Measurements from ENCODE around the gene MMAB. TPM values are rescaled to one million over a fixed set of nuclear protein-coding genes. Genes with fewer than 3 reads are reported as not detected.

Gene MMAB
- total and polyA plus RNA-seq, 2 of the 13 experiments (the other 11 are each of a cell fraction or from before 2014, with no cell fraction given): 26.1 to 77.3 TPM

DNA sequence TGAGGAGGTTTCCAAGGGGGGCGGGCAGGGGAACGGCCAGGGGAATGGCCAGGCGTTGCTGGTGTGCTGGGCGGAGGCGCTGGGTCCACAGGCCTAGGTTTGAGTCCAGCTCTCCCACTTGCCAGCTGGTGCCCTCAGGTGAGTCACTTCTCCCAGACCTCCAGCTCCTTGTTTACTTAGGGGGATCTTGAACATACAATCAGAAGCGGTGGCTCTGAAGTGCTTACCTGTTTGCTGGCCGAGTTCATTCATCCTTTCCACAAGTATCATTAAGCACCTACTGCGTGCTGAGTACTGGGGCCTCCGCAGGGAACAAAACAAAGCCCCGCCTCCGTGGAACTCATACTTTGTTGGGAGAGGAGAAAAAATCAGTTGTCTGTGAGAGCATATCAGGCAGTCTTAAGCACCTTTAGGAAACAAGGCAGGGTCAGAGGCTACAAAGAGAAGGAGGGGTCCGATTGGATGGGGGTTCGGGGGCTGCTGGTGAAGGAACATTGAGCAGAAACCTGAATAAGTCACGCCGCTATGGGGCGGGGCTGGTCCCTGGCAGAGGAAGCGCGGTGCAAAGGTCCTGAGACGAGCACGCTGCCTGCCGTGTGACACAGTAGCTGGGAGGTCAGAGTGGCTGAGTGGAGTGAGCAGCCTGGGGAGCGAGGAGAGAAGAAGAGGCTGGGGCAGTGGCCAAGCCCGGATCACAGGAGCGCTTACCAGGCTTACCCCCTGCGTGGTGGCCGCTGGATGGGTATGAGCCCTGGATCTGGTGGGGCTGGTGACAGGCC is 15.3 kb upstream of the MMAB start (continued):
- TF ChIP-seq, protein P1, sequence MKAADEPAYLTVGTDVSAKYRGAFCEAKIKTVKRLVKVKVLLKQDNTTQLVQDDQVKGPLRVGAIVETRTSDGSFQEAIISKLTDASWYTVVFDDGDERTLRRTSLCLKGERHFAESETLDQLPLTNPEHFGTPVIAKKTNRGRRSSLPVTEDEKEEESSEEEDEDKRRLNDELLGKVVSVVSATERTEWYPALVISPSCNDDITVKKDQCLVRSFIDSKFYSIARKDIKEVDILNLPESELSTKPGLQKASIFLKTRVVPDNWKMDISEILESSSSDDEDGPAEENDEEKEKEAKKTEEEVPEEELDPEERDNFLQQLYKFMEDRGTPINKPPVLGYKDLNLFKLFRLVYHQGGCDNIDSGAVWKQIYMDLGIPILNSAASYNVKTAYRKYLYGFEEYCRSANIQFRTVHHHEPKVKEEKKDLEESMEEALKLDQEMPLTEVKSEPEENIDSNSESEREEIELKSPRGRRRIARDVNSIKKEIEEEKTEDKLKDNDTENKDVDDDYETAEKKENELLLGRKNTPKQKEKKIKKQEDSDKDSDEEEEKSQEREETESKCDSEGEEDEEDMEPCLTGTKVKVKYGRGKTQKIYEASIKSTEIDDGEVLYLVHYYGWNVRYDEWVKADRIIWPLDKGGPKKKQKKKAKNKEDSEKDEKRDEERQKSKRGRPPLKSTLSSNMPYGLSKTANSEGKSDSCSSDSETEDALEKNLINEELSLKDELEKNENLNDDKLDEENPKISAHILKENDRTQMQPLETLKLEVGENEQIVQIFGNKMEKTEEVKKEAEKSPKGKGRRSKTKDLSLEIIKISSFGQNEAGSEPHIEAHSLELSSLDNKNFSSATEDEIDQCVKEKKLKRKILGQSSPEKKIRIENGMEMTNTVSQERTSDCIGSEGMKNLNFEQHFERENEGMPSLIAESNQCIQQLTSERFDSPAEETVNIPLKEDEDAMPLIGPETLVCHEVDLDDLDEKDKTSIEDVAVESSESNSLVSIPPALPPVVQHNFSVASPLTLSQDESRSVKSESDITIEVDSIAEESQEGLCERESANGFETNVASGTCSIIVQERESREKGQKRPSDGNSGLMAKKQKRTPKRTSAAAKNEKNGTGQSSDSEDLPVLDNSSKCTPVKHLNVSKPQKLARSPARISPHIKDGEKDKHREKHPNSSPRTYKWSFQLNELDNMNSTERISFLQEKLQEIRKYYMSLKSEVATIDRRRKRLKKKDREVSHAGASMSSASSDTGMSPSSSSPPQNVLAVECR (CRISPR knock-in tag; IDR thresholded peaks at IDR 0.05; ENCODE audit: borderline replicate concordance): peak; percentile 38; the same call in 1 of the 2 replicates
- TF ChIP-seq CC2D1A (CRISPR knock-in tag; IDR thresholded peaks at IDR 0.05) (no peak), ZNF225 (CRISPR knock-in tag; IDR thresholded peaks at IDR 0.05) (no peak), NR2F2 (IDR thresholded peaks at IDR 0.05; ENCODE audit: borderline replicate concordance, low read depth) (no peak), ZNF713 (CRISPR knock-in tag; IDR thresholded peaks at IDR 0.05) (no peak), ZNF7 (CRISPR knock-in tag; IDR thresholded peaks at IDR 0.05) (no peak), ZNF776 (CRISPR knock-in tag; IDR thresholded peaks at IDR 0.05) (no peak), ADNP (CRISPR knock-in tag; IDR thresholded peaks at IDR 0.05) (0 out of 2 replicates have a peak, but pooled peaks have one; percentile 24), PITX1 (CRISPR knock-in tag; IDR thresholded peaks at IDR 0.05) (no peak), ZNF691 (CRISPR knock-in tag; IDR thresholded peaks at IDR 0.05; ENCODE audit: borderline replicate concordance, low read depth) (no peak), ZNF557 (CRISPR knock-in tag; IDR thresholded peaks at IDR 0.05) (no peak), CTCF (CRISPR knock-in tag; IDR thresholded peaks at IDR 0.05) (peak; percentile 23; the same call in 1 of the 2 replicates), ZNF839 (CRISPR knock-in tag; IDR thresholded peaks at IDR 0.05; ENCODE audit: borderline replicate concordance) (no peak), MAFF (IDR thresholded peaks at IDR 0.05; ENCODE audit: low read depth, low read length) (no peak), BRF2 (CRISPR knock-in tag; IDR thresholded peaks at IDR 0.05) (no peak), ZNF546 (CRISPR knock-in tag; conservative IDR thresholded peaks at IDR 0.05) (no peak), CHCHD3 (CRISPR knock-in tag; IDR thresholded peaks at IDR 0.05) (no peak), ZNF333 (CRISPR knock-in tag; IDR thresholded peaks at IDR 0.05; ENCODE audit: borderline replicate concordance) (no peak), POGZ (CRISPR knock-in tag; IDR thresholded peaks at IDR 0.05) (no peak), POLR2G (IDR thresholded peaks at IDR 0.05; ENCODE audit: low read depth, low read length) (0 out of 2 replicates have a peak, but pooled peaks have one; percentile 7), CEBPB (IDR thresholded peaks at IDR 0.05; ENCODE audit: borderline replicate concordance, low read depth, low read length) (no peak)
- TF ChIP-seq, protein P2, sequence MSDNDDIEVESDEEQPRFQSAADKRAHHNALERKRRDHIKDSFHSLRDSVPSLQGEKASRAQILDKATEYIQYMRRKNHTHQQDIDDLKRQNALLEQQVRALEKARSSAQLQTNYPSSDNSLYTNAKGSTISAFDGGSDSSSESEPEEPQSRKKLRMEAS (IDR thresholded peaks at IDR 0.05): peak; percentile 65; the same call in 1 of the 2 replicates

All from HepG2 (cell line).